HG03060 (cell line): ENCODE results near the gene GNG7.
A peak's percentile ranks its signal among the peaks of the same experiment; 100 is the strongest.
"Not testable (repeated sequence)": the region's sequence is repeated elsewhere in the genome, so short reads cannot be mapped to it uniquely, and the experiment has no call there.

ENCODE experiments used
- ATAC-seq: cut with Tn5 transposase; IDR thresholded peaks from one replicate; pipeline ENCODE4 v1.9.1; 2021; ENCODE audit warnings: low read depth, moderate number of reproducible peaks; ENCODE audit not compliant: unreplicated experiment

GNG7 gene

DNA sequence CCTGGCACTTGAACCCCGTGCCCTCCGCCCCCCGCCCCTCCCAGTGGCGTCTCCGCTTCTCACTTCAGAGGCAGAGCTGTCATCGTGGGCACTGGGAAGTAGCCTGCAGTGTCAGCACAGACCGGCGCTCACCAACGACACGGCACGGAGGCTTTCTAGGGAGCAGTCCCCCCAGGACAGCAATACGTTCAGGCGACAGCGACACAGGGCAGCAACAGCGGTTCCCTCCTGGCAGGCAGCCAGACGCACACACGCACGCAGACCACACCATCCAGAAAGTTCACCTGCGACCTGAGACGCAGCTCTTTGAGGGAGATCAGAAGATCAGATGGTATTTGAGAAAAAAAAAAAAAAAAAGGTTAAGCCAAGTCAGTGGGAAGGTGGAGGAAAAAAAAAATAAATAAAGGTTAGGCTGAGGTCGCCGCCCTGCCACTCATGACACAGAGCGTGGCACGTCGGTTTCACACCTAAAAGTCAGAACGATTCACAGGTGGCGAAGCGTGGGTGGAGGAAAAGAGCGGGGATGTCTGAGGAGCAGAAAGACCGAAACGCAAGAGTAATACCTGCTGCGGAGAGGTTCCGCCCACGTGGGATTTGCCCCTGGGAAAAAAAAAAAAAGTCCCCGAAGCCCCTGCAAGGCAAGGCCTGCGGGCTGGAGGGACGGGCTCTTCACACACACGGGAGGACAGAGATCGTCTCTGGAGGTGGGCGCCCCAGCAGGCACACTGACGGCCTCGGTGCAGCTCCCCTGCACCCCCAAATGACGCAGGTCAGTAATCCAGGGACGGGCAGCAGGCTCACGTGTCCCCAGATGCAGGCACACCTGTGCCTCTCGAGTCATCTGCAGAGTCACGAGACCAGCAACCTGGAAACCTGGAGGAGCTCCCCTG is 94.5 kb downstream of the GNG7 start:
- ATAC-seq = peak; percentile 47

DNA sequence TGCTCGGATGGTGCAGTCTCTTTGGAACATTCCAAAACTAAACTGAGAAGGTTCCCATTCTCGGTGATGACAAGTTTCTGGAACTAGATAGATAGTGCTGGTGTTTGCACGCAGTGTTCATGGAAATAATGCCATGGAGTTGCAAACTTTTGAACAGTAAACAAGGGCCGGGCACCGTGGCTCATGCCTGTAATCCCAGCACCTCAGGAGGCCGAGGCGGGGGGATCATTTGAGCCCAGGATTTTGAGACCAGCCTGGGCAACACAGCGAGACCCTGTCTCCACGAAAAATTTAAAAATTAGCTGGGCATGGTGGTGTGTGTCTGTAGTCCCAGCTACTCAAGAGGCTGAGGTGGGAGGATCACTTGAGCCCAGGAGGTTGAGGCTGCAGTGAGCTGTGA is 95.7 kb downstream of the GNG7 start:
- not testable (repeated sequence) for ATAC-seq

DNA sequence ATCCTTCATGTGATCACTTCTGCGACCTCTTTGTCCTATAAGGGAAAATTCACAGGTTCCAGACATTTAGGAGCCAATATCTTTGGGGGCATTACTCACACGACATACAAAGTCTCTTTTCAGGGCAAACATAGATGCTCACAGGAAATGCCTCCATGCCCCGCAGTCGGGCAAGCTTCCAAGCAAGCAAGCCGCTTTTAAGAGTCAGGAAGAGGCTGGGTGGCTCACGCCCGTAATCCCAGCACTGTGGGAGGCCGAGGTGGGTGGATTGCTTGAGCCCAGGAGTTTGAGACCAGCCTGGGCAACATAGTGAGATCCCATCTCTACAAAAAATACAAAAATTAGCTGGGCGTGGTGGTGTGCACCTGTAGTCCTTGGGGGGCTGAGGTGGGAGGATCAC is 96.6 kb downstream of the GNG7 start:
- not testable (repeated sequence) for ATAC-seq

DNA sequence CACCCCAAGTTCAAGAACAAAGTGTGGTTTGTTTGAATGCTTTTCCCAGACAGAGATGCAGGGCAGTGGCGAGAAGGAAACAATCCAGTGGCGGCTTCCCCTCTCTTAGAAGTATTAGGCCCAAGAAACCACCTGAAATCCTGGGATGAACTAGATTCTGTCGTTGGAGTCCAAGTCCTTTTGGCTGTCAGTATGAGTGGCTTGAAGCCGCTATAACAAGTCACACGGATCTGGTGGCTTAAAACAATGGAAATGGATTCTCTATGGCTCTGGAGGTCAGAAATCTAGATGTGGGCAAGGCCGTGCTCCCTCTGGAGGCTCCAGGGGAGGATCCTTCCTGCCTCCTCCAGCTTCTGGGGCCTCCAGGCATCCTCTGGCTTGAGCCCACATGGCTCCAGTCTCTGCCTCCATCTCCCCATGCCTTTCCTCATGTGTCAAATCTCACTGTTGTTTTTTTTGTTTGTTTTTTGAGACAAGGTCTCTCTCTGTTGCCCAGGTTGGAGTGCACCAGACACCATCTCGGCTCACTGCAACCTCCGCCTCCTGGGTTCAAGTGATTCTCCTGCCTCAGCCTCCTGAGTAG is 97.7 kb downstream of the GNG7 start:
- no peak for ATAC-seq

DNA sequence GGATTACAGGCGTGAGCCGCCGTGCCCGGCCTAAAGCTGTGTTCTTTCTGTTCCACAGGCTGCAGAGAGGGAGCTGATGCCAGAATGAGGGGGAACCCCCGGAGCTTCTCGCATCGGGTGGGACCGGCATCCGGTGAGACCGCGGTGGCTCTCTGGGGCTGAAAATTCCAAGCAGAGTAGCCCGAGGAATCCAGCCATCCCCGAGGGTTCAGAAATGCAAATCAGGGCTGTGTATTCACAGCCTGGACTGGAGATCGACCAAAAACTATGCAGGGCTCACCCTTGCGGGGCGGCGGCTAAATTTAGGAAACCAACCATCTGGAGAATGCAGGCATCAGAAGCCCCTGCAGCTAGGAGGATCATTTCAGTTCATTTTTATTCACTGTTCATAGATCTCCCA is 99.2 kb downstream of the GNG7 start:
- no peak for ATAC-seq

DNA sequence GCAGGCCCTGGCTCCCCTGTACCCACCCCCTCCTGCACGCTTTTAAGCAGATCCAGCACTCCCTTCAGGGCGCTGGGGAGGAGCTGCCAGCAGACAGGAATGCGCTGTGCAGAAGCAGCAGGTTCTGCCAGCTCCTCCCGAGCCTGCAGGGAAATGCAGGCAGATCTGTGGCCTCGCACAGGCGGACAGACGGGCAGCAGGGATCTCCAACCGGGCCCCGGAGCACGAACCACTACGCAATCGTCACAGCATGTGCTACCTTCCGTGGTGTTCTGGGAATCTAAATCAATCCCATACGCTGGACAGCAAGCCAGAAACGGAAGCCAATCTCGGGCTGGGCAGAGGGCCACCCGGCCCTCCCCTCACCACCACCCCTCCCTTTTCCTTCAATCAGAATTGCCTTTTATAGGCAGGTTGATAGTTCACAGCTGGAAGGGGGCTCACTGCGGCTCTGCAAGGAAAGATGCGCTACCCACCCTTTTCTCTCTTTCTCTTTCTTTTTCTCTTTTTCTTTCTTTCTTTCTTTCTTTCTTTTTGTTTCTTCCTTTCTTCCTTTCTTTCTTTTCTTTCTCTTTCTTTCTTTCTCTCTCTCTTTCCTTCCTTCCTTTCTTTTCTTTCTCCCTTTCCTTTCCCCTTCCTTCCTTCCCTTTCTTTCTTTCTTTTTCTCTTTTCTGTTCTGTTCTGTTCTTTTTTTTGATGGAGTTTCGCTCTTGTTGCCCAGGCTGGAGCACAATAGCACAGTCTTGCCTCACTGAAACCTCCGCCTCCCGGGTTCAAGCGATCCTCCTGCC is 99.9 kb downstream of the GNG7 start:
- no peak for ATAC-seq

DNA sequence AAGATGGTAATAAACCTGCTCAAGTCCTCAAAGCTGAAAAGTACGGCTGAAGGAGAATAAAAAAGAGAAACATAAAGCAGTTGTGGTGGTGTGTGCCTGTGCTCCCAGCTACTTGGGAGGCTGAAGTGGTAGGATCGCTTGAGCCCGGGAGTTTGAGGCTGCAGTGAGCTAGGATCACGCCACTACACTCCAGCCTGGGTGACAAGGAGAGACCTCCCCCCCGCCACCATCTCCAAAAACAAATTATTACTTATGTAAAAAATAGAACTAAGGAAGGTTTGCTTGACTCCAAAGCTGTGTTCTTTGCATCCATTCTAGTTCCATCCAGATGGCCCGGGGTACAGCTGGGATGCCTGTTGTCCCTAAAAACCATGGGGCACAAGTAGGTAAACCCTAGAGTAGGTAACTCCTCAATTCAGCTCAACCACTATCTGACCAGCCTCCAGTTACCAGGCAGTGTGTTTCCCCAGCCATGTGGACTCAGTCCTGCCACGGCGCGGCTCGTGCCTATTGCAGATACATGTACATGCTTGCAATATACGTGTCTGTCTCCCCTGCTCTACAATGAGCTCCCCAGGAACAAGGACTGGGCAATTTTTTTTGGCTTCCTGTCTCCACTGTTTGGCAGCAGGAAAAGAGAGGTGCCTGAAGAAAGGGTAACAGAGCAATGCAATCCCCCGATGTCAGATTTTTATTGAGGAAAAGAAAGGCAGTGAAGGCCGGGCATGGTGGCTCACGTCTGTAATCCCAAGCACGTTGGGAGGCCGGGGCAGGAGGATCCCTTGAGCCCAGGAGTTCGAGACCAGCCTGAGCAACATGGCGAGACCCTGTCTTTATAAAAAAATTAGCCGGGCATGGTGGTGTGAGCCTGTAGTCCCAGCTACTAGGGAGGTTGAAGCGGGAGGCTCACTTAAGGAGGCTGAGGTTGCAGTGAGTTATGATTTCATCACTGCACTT is 101.3 kb downstream of the GNG7 start:
- ATAC-seq = no peak

DNA sequence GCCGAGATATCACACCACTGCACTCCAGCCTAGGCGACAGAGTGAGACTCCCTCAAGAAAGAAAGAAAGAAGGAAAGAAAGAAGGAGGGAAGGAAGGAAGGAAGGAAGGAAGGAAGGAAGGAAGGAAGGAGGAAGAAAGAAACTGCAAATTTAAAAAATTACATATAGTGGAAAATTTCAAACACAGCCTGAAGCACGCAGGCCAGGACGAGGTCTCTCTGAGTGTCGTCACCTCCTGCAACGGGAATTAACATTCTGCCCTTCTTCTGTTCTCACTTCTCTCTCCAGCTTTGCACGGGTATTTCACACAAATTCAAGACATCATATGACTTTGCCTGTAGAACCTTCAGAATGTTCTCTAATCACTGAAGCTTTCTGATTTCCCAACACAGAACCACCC is 108.2 kb downstream of the GNG7 start:
- ATAC-seq = no peak

DNA sequence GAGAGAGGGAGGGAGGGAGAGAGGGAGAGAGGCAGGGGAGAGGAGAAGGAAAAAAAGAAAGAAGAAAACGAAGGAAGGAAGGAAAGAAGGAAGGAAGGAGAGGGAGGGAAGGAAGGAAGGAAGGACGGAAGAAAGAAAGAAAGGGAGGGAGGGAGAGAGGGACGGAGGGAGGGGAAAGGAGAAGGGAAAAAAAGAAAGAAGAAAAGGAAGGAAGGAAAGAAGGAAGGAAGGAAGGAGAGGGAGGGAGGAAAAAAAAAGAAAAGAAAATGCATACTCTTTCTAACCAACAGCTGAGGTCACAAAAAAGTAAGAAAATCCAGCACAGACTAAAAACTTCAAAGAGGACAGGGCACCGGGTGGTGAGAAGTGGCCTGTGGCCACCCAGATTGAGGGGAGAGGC is 109.7 kb downstream of the GNG7 start:
- ATAC-seq = no peak

DNA sequence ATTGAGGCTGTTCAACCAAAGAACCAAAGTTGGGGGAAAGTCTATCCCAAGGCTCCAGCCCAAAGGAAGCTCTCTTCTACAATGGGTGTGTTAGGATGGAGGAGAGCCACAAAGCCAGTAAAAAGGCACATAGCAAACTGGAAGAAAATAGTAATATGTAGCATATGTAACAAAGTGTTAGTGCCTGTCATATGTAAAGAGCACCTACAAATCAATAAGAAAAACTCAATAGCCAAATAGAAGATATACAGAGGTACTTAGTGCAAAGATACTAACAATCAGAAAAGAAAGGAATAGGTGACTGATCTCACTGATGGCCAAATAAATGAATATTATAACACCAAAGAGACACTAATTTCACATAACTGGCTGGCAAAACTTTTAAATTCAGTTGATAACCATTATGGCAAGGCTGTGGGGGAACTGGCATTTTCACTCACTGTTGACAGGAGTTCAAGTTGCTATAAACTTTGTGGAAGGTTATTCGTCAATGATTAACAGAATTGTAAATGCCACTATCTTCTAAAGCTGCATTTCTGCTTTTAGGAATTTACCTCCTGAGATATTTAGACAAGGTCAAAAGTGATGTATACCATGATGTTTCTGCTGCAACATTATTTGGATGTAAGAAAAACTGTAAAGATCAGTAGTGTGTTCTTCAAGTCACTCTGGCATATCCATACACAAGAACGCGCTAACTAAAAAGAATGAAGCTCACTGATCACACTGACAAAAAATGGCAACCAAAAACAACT is 110.8 kb downstream of the GNG7 start:
- ATAC-seq = no peak

DNA sequence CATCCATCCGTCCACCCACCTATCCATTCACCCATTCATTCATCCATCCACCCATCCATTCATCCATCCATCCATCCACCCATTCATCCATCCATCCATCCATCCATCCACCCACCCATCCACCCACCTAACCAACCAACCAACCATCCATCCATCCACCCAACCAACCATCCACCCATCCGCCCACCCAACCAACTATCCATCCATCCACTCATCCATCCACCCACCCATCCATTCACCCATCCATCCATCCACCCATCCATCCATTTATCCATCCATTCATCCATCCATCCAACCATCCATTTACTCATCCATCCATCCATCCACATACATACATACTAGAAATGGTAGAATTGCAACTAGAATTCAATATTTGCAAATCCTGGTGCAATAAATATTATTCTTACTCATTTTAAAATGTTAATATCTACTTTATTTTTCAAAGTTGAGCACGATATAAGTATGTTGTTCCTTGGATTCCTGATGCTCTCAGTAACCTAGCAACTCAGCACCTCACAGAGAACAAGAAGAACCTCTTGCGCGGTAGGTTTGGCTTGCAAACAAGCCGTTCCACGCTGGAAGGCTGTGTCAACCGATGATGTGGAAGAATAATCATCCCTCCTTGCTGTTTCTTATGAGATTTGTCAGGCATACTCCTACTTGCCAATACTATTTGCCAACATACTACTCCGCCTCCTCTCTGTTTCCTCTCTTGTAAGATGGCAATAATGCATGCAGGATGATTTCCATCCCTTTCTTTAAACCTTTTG is 111.7 kb downstream of the GNG7 start:
- no peak for ATAC-seq

DNA sequence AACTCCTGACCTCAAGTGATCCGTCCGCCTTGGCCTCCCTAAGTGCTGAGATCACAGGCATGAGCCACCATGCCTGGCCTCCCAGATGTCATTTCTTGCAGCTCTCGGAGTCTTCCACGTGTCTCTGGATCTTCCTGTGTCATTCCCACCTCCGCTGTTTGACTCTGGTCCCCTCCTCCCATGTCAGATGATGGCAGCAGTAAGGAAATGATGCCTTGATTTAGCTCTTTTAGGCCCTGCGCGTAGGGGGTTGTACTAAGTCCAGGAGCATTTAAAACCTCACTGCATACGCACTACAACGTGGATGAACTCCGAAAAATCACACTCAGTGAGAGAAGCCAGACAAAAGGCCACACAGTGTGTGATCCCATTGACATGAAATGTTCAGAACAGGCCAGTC is 113.1 kb downstream of the GNG7 start:
- ATAC-seq = no peak

DNA sequence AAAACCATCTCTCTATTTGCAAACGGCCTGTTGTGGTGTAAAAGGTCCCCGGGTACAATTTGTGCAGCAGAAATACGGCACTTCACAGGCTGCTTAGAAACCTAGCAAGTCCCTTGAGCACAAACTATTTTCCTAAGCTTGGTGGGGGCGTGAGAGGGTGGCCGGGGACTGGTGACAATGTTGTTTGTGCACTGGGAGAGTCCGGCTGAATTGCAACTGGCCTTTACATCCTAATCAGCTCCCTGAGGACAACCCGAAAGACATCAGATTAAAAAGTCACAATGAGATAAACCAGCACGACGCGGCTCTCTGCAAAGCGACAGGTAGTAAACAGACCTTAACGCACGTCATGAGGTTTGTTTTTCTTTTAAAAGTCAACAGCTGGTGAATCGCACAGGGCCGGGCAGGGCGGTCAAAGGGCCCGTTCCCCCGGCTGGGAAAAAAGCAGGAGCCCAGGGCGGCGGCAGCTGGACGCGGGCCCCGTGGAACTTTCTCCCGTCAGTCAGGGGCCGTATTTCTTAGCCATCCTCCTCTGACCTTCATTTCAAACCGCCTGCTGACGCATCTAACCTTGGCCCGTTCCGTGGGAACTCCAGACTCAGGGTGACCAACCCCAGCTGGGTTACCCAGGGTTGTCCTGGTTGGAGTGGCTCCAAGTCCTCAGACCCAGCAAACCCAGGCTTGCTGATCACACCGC is 114.3 kb downstream of the GNG7 start:
- no peak for ATAC-seq

DNA sequence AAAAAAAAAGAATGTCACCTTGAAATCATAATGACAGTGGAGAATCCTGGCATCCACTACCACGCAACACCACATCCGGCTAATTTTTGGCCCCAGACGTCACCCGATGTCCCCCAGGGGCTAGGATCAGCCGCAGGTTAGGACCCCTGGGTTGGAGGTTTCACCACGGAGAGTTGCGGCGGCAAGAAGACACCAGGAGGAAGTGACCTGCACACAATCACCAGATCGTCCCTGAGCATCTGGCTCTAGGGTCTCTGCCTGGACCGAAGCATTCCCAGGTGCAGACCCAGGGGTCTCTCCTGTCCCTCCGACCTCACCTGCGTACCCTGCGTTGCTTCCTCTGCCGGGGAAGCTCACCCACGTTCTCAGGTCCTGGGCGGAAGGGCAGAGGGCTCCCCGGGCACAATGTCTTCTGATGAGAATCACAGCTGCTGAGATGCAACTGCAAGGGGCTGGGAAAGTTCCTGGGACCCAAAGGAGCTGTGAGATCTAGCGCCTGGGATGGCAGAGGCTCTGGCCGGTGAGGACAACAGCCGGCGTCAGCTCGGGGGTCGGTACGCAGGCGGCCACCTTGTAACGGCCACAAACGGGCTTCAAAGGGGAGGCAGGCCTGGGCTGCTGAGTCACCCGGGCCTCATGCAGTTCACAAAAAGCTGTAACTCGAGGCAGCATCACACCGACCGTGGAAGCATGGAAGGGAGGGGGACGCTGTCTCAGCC is 115.3 kb downstream of the GNG7 start:
- no peak for ATAC-seq

DNA sequence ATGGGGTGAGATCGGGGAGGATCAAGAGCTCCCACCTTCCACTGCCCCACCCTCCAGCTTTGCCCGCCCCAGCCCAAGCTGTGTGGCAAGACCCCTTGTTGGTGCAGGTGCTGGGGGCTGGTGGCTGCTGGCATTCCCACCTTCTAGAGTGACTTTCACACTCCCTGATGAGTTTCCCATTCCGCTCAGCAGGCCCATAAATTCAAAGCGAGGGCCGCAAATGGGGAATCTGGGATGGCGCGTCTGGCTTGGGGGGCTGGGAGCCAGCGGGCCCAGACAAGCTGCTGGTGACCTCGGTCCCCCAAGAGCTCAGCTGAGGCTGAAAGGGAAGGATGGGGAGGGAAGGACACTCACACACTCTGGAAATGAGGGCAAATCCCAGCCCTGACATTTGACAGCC is 116.3 kb downstream of the GNG7 start:
- ATAC-seq = no peak

DNA sequence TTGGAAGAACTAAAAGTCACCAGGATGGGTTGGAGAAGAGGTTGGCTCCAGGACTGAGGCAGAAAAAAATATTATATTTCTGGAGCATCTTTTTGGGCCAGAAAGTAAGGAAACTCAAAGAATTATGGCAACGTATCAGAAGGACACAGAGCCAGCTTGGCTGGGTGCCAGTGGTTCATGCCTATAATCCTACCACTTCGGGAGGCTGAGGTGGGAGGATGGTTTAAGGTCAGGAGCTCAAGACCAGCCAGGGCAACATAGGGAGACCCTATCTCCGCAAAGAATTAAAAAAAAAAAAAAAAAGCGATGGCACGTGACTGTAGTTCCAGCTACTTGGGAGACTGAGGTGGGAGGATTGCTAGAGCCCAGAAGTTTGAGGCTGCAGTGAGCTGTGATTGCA is 118.5 kb downstream of the GNG7 start:
- ATAC-seq = no peak
